ENCODE results near the gene MRPL46. TPM values are rescaled to one million over a fixed set of nuclear protein-coding genes. Genes with fewer than 3 reads are reported as not detected.

MRPL46 gene
- total and polyA plus RNA-seq, 2 of the 8 experiments (the other 6 are each of a cell fraction or from before 2014, with no cell fraction given): 17.2 to 24.5 TPM

DNA sequence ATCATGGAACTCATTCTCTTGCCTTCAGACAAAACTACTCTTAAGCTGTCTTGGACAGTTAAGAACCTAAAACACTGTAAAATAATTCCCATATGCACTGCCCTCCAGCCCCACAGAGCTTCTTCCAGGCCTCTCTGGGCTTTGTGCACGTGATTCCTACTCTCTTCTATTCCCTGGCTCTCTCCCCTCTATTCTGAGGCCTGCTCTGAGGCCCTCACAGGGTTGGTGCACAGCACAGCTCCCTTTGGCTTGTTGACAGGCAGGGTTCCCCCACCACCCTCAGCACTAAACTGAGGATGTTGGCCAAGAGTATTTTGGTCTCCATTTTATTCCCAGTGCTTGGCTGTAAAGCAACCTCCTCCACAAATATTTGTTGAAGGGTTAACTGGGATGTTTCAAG lies 13.5 kb downstream of the MRPL46 start:
- Histone ChIP-seq H2BK12ac (ENCODE audit: low read depth, low read length) (no peak overlapping the region), H3K79me2 (ENCODE audit: control insufficient read depth in 1 of 2, insufficient read depth in 2 of 2, low read length in 2 of 2) (no peaks in the 10 kb centered on the region), H3K56ac (replicated peaks; ENCODE audit: insufficient read length, low read depth, low read length) (no peak overlapping the region), H2AK5ac (ENCODE audit: low read depth, low read length) (no peak overlapping the region), H3K4ac (replicated peaks; ENCODE audit: insufficient read length, low read depth, low read length) (no peak overlapping the region), H3K9me3 (ENCODE audit: insufficient read depth in 2 of 2, low read depth in 1 of 2, low read length in 1 of 2) (no peaks in the 10 kb centered on the region), H3K23ac (ENCODE audit: insufficient read length) (no peak overlapping the region), H3K27me3 (replicated peaks in 1 of 4; ENCODE audit: control insufficient read depth in 3 of 4, extremely low read depth in 1 of 4, insufficient read depth in 3 of 4, low read length in 3 of 4) (peaks cover 0 to 10% (median 5%) of the 10 kb centered on the region in 4 experiments; a peak in 4 of 7 replicates), H2BK20ac (ENCODE audit: low read length) (no peak overlapping the region), H3K27ac (ENCODE audit: low read depth, low read length) (no peak overlapping the region), H3K36me3 (ENCODE audit: control insufficient read depth in 2 of 4, insufficient read depth in 4 of 4, low read length in 3 of 4) (peaks cover 0 to 2% (median 0%) of the 10 kb centered on the region in 4 experiments; a peak in 3 of 8 replicates), H3K4me1 (replicated peaks in 1 of 4; ENCODE audit: control insufficient read depth in 3 of 4, insufficient read depth in 4 of 4, low read length in 3 of 4) (no peaks in the 10 kb centered on the region; a peak in 1 of 7 replicates), H4K91ac (replicated peaks; ENCODE audit: insufficient read length, low read length) (no peak overlapping the region), H4K20me1 (replicated peaks in 1 of 2; ENCODE audit: control insufficient read depth in 1 of 2, insufficient read depth in 2 of 2, low read length in 2 of 2) (no peaks in the 10 kb centered on the region), H3K18ac (ENCODE audit: extremely low read depth, low read length) (no peak overlapping the region), H3K23me2 (ENCODE audit: low read depth, low read length) (0 out of 2 replicates have a peak, but pooled peaks cover 1% of the 10 kb centered on the region), H3K14ac (ENCODE audit: insufficient read length) (no peak overlapping the region), H3K4me2 (ENCODE audit: insufficient read depth in 1 of 2, low read depth in 2 of 2, low read length in 2 of 2) (no peak overlapping the region), H3K4me3 (ENCODE audit: extremely low read depth in 1 of 4, insufficient read depth in 2 of 4, low read depth in 3 of 4, low read length in 4 of 4) (no peak overlapping the region), H4K8ac (ENCODE audit: extremely low read depth, insufficient read depth, low read length) (no peak overlapping the region), H2AFZ (ENCODE audit: low read length) (no peak overlapping the region), H4K5ac (ENCODE audit: insufficient read length, low read depth, low read length) (no peak overlapping the region), H3K79me1 (ENCODE audit: low read depth, low read length) (no peaks in the 10 kb centered on the region), H2BK5ac (ENCODE audit: low read depth, low read length) (no peak overlapping the region), H2BK15ac (ENCODE audit: low read length) (no peak overlapping the region), H3K9ac (replicated peaks in 1 of 4; ENCODE audit: extremely low read depth in 1 of 4, low read depth in 3 of 4, low read length in 3 of 4) (no peak overlapping the region), H2BK120ac (replicated peaks; ENCODE audit: low read depth, low read length) (no peak overlapping the region)
- FAIRE-seq (no peak), DNase-seq (ENCODE audit: low read depth in 1 of 2, low spot score in 2 of 2) (peak in 1 of 2 experiments; percentile 24)
- ChIA-PET POLR2A (ENCODE audit: partially characterized antibody) (interaction anchor here (1.3 kb wide), 1 partner anchor 11 kb away, joined by 3 read pairs; no protein-coding TSS in a partner anchor), CTCF (ENCODE audit: partially characterized antibody) (interaction anchor here (0.7 to 8.1 kb wide), 14 partner anchors 9 to 208 kb away, joined by 3 to 106 read pairs (median 9); no protein-coding TSS in a partner anchor)
- WGBS, 2 experiments (ENCODE audit: extremely low coverage in 1 of 2, insufficient coverage in 1 of 2, insufficient read length in 1 of 2, insufficient replicate concordance in 2 of 2, low coverage in 1 of 2, low lambda C conversion rate in 2 of 2, missing lambda C conversion rate in 1 of 2): 82% methylated on average over 1 of the region's 1 CpG; no CpG with 5 or more reads in 1 of the 2 experiments
- TF ChIP-seq BRCA1 (IDR thresholded peaks at IDR 0.05; ENCODE audit: low read depth, low read length): no peak
- TF ChIP-seq SIN3A (conservative IDR thresholded peaks at IDR 0.05 in 1 of 2, IDR thresholded peaks at IDR 0.05 in 1 of 2; ENCODE audit: low read depth in 1 of 2, low read length in 2 of 2): no peak
- TF ChIP-seq, protein P1, sequence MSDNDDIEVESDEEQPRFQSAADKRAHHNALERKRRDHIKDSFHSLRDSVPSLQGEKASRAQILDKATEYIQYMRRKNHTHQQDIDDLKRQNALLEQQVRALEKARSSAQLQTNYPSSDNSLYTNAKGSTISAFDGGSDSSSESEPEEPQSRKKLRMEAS (IDR thresholded peaks at IDR 0.05): no peak

Data from H1 (cell line).